Activated CD4-positive, alpha-beta T cell treated with anti-CD3 and anti-CD28 coated beads, Interleukin-2, amount 10 ng/mL, durations not matched to agents 24 days and 14 days (primary cell): Measurements from ENCODE around the gene GALNT18. TPM values are rescaled to one million over a fixed set of nuclear protein-coding genes. Genes with fewer than 3 reads are reported as not detected.

ENCODE experiments used
- DNase-seq: peaks from one replicate; pipeline ENCODE4 v3.0.0; 2022
- H3K27ac Mint-ChIP-seq: one replicate; pipeline ENCODE4 v1.8.0; 2022; ENCODE audit warnings: mild to moderate bottlenecking, mixed read lengths
- H3K27me3 Mint-ChIP-seq: one replicate; pipeline ENCODE4 v1.8.0; 2022; ENCODE audit warnings: mixed read lengths
- H3K36me3 Mint-ChIP-seq: one replicate; pipeline ENCODE4 v1.8.0; 2022; ENCODE audit warnings: low read depth, mild to moderate bottlenecking, mixed read lengths
- H3K4me1 Mint-ChIP-seq: one replicate; pipeline ENCODE4 v1.8.0; 2021; ENCODE audit warnings: mixed read lengths
- H3K4me3 Mint-ChIP-seq: one replicate; pipeline ENCODE4 v1.8.0; 2022; ENCODE audit warnings: mild to moderate bottlenecking, moderate library complexity, mixed read lengths
- H3K9me3 Mint-ChIP-seq: one replicate; pipeline ENCODE4 v1.8.0; 2021; ENCODE audit warnings: mixed read lengths
- intact Hi-C: fragments of 100-400 bp; cut with micrococcal nuclease; formaldehyde crosslinking; loops from one replicate; pipeline ENCODE4 v1.15.1; 2023
- total RNA-seq: library from RNA; stranded (reverse); gene quantifications from 2 replicates; pipeline ENCODE4 v1.2.3, GENCODE V29; 2022

Gene GALNT18
- total RNA-seq, 1 donor from 2014 or later = 8.6 TPM

GRCh38 chr11:11589437-11589836 lies 32.4 kb downstream of the GALNT18 start:
- H3K27ac Mint-ChIP-seq = no peak overlapping the region
- H3K4me3 Mint-ChIP-seq = no peak overlapping the region
- no peak for DNase-seq
- intact Hi-C loops = no loop called here
- H3K9me3 Mint-ChIP-seq = no peaks in the 10 kb centered on the region
- H3K27me3 Mint-ChIP-seq = peaks cover 3% of the 10 kb centered on the region
- no peaks in the 10 kb centered on the region for H3K36me3 Mint-ChIP-seq
- H3K4me1 Mint-ChIP-seq = peaks cover 2% of the 10 kb centered on the region

- H3K27ac Mint-ChIP-seq = no peak overlapping the region
- peaks cover 2% of the 10 kb centered on the region for H3K4me1 Mint-ChIP-seq
- H3K9me3 Mint-ChIP-seq = no peaks in the 10 kb centered on the region
- DNase-seq = no peak
- H3K4me3 Mint-ChIP-seq = no peak overlapping the region
- intact Hi-C loops = no loop called here
- H3K27me3 Mint-ChIP-seq = peaks cover 3% of the 10 kb centered on the region
- H3K36me3 Mint-ChIP-seq = no peaks in the 10 kb centered on the region
These were observed 32.9 kb downstream of the GALNT18 start for GRCh38 chr11:11588891-11589290.

- Mint-ChIP-seq H3K36me3 (no peaks in the 10 kb centered on the region), H3K27ac (no peak overlapping the region), H3K4me3 (no peak overlapping the region), H3K9me3 (no peaks in the 10 kb centered on the region), H3K4me1 (peaks cover 2% of the 10 kb centered on the region), H3K27me3 (peaks cover 3% of the 10 kb centered on the region)
- intact Hi-C loops = no loop called here
- DNase-seq = no peak
These were observed 33.6 kb downstream of the GALNT18 start for GRCh38 chr11:11588243-11588642.

- Mint-ChIP-seq H3K36me3 (no peaks in the 10 kb centered on the region), H3K9me3 (no peaks in the 10 kb centered on the region), H3K27me3 (peaks cover 3% of the 10 kb centered on the region), H3K4me1 (peaks cover 2% of the 10 kb centered on the region), H3K27ac (no peak overlapping the region), H3K4me3 (no peak overlapping the region)
- intact Hi-C loops = no loop called here
- no peak for DNase-seq
These were observed 34.7 kb downstream of the GALNT18 start for GRCh38 chr11:11587122-11587521.

- intact Hi-C loops = no loop called here
These were observed 35.3 kb downstream of the GALNT18 start for GRCh38 chr11:11586465-11586864.

GRCh38 chr11:11584937-11585336 lies 36.9 kb downstream of the GALNT18 start:
- H3K27me3 Mint-ChIP-seq = peaks cover 3% of the 10 kb centered on the region
- H3K4me3 Mint-ChIP-seq = no peak overlapping the region
- H3K9me3 Mint-ChIP-seq = no peaks in the 10 kb centered on the region
- intact Hi-C loops = no loop called here
- no peaks in the 10 kb centered on the region for H3K36me3 Mint-ChIP-seq
- peaks cover 2% of the 10 kb centered on the region for H3K4me1 Mint-ChIP-seq
- no peak for DNase-seq
- no peak overlapping the region for H3K27ac Mint-ChIP-seq

More at GRCh38 chr11:11586465-11586864, 35.3 kb downstream of the GALNT18 start:
- Mint-ChIP-seq H3K36me3 (no peaks in the 10 kb centered on the region), H3K9me3 (no peaks in the 10 kb centered on the region), H3K27me3 (peaks cover 3% of the 10 kb centered on the region), H3K4me3 (no peak overlapping the region), H3K27ac (no peak overlapping the region), H3K4me1 (peaks cover 2% of the 10 kb centered on the region)
- DNase-seq = no peak

- H3K27ac Mint-ChIP-seq = no peak overlapping the region
- peaks cover 3% of the 10 kb centered on the region for H3K27me3 Mint-ChIP-seq
- no peak overlapping the region for H3K4me3 Mint-ChIP-seq
- peaks cover 2% of the 10 kb centered on the region for H3K4me1 Mint-ChIP-seq
- no peaks in the 10 kb centered on the region for H3K36me3 Mint-ChIP-seq
- DNase-seq = no peak
- H3K9me3 Mint-ChIP-seq = no peaks in the 10 kb centered on the region
- intact Hi-C loops = no loop called here
These were observed 37.3 kb downstream of the GALNT18 start for GRCh38 chr11:11584530-11584810.

GRCh38 chr11:11583801-11584529 lies 37.8 kb downstream of the GALNT18 start:
- H3K4me1 Mint-ChIP-seq = peaks cover under 1% of the 10 kb centered on the region
- H3K27me3 Mint-ChIP-seq = peaks cover 3% of the 10 kb centered on the region
- H3K9me3 Mint-ChIP-seq = no peaks in the 10 kb centered on the region
- H3K27ac Mint-ChIP-seq = no peak overlapping the region
- intact Hi-C loops = no loop called here
- DNase-seq = no peak
- H3K36me3 Mint-ChIP-seq = no peaks in the 10 kb centered on the region
- H3K4me3 Mint-ChIP-seq = no peak overlapping the region

GRCh38 chr11:11582011-11582701 lies 39.6 kb downstream of the GALNT18 start:
- no peaks in the 10 kb centered on the region for H3K9me3 Mint-ChIP-seq

GRCh38 chr11:11581481-11581880 lies 40.3 kb downstream of the GALNT18 start:
- DNase-seq = no peak
- no peaks in the 10 kb centered on the region for H3K36me3 Mint-ChIP-seq
- intact Hi-C loops = no loop called here
- H3K4me3 Mint-ChIP-seq = no peak overlapping the region
- no peaks in the 10 kb centered on the region for H3K27me3 Mint-ChIP-seq
- no peak overlapping the region for H3K27ac Mint-ChIP-seq
- H3K9me3 Mint-ChIP-seq = no peaks in the 10 kb centered on the region
- H3K4me1 Mint-ChIP-seq = peaks cover 4% of the 10 kb centered on the region

More at GRCh38 chr11:11582011-11582701, 39.6 kb downstream of the GALNT18 start:
- Mint-ChIP-seq H3K36me3 (no peaks in the 10 kb centered on the region), H3K27me3 (no peaks in the 10 kb centered on the region), H3K4me1 (peaks cover 4% of the 10 kb centered on the region), H3K4me3 (no peak overlapping the region), H3K27ac (no peak overlapping the region)
- intact Hi-C loops = no loop called here
- no peak for DNase-seq

GRCh38 chr11:11580841-11581411 lies 40.9 kb downstream of the GALNT18 start:
- intact Hi-C loops = no loop called here

GRCh38 chr11:11580012-11580411 lies 41.8 kb downstream of the GALNT18 start:
- no peak for DNase-seq
- no peaks in the 10 kb centered on the region for H3K9me3 Mint-ChIP-seq
- H3K27me3 Mint-ChIP-seq = no peaks in the 10 kb centered on the region
- intact Hi-C loops = no loop called here
- peaks cover 4% of the 10 kb centered on the region for H3K4me1 Mint-ChIP-seq
- no peak overlapping the region for H3K4me3 Mint-ChIP-seq
- no peak overlapping the region for H3K27ac Mint-ChIP-seq
- H3K36me3 Mint-ChIP-seq = no peaks in the 10 kb centered on the region

More at GRCh38 chr11:11580841-11581411, 40.9 kb downstream of the GALNT18 start:
- Mint-ChIP-seq H3K4me3 (no peak overlapping the region), H3K27ac (no peak overlapping the region), H3K36me3 (no peaks in the 10 kb centered on the region), H3K9me3 (no peaks in the 10 kb centered on the region), H3K4me1 (peaks cover 4% of the 10 kb centered on the region), H3K27me3 (no peaks in the 10 kb centered on the region)
- DNase-seq = no peak

- intact Hi-C loops = no loop called here
- DNase-seq = no peak
These were observed 42.5 kb downstream of the GALNT18 start for GRCh38 chr11:11579012-11579988.

More at GRCh38 chr11:11579012-11579988, 42.5 kb downstream of the GALNT18 start:
- Mint-ChIP-seq H3K27me3 (no peaks in the 10 kb centered on the region), H3K4me1 (peaks cover 4% of the 10 kb centered on the region), H3K27ac (no peak overlapping the region), H3K9me3 (no peaks in the 10 kb centered on the region), H3K36me3 (no peaks in the 10 kb centered on the region), H3K4me3 (no peak overlapping the region)
